Kidney glomerular epithelial cell (primary cell): ENCODE measurements around the gene PTH1R.

Experiments used
- DNase-seq: peaks from one replicate; lab custom pipeline; 2025; lab: John Stamatoyannopoulos, UW

Gene PTH1R

GRCh38 chr3:46864061-46864881 lies 13.2 kb upstream of the PTH1R start:
- DNase-seq = no peak

DNA sequence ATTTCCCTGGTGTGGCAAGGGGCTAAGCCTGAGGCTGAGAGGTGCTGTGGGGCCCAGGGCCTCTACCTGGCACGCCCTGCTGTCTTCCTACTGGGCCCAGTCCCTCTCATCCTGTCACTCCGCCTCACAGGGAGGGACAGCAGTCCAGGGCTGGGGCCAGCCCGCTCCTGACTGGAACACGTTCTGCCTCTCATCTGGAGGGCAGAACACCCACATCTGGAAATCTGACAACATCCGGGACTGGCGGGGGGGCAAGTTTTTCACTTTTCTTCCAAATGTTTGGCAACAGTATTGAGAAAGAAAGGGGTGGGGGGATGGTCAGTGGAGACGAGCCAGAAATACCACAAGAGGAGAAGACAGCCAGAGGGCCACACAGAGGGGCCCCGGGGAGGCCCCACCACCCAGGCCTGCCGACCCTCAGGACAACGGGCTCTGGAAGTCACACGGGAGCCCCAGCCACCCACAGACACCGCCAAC lies 12.5 kb upstream of the PTH1R start:
- no peak for DNase-seq

DNA sequence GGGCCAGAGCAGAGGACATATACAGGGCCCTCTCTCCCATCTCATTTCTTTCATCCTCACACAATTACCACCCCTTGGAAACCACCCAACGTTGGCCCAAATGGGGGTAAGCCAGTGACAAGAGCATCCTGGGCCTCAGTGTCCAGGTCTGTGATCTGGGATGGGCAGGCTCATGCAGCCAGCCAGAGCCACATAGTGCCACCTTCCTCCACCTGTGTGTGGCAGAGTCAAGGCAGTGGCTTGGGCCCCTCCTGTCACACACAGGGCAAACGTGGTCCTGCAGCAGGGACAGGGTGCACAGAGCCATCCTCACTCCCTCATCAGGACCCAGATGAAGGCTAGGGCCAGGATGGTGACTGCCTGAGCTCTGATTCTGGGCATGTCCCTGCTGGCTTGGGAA lies 12.0 kb upstream of the PTH1R start:
- DNase-seq = no peak

GRCh38 chr3:46866032-46866595 lies 11.4 kb upstream of the PTH1R start:
- no peak for DNase-seq

DNA sequence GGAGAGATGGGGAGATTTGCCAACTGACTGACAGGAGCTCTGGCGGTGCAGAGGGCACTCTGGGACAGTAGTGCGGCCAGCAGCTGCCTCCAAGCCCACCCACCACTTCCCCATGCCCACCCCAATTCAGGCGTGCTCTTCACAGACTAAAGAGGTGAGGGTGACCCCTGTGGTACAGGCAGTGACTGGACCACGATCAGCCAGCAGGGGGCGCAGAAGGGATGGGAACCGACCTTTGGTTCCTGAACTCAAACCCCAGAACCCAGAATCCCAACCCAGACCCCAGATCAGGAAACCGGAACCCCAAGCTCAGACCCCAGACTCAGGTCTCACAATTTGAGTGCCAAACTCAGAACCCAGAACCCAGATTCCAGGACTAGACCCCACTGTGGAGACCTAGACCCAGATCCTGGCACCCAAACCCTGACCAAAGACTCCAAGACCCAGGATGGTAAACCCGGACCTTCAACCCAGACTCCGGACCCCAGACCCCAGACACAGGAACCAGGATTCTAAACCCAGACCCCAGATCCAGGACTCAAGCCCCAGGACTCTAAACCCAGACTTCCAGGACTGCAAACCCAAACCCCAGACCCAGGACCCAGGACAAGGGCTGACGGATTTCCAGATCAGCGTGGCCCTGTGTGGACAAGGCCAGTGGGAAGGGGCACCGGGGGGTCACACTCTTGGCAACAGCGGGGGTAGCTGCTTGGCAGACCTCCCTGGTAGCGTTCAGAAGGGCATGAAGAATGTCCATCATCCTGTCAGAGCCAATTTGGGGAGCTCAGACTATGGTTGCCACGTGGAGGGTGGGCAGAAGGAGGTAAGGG lies 10.6 kb upstream of the PTH1R start:
- peak; percentile 26 for DNase-seq

- no peak for DNase-seq
These were observed 10.0 kb upstream of the PTH1R start for GRCh38 chr3:46867550-46867898.

- DNase-seq = no peak
These were observed 9.2 kb upstream of the PTH1R start for GRCh38 chr3:46868287-46868686.

DNA sequence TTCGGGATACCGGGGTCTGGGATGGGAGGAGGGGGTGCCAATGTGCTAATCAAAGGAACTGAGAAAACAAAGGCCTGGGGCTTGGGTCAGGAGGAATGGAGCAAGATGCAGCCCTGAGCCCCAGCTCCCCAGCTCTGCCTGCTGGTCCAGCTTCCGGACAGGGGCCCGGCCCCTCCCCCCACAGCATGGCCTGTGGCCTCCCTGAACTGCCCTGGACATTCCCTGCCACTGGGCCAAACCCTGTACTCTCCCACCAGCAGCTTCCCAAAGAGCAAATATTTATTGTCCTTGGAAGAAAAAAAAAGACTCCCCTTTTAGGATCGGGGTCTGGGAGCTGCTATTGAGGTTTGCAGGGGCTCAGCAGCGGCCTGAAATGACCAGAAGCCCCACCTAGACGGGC lies 8.6 kb upstream of the PTH1R start:
- no peak for DNase-seq

DNA sequence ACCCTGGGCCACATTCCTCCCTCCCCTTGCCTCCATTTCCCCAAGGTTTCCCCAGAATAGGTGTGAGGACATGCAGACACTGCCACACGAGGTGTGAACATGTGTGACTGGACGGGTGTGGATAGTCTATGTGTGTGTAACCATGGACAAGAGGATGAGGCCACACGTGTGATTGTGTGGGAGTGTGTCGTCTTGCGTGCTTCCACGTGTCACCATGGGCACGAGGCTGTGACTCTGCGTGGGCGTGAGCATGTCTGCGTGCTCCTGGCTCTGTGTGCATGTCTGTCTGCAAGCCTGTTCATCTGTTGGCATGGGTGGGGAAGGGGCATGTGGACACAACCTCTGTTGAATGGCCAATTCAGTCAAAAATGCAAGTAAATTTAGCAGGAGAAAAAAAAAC lies 8.1 kb upstream of the PTH1R start:
- DNase-seq = no peak

DNA sequence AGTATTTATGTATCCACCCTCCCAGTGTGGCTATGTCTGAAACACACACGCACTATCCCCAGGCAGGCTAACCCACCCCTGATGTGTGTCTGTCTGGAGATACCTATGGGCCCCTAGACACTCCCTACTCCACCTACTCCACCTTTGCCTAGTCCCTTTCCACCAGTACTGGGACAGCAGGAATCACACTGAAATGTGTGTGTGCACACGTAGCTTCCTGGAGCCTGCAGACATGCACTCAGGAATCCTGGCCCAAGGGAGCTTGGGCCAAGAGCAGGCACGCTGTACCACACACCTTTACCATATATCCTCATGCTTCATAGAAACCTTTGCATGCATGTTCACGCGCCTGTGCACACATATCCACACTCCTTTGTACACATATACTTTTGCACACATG lies 6.9 kb upstream of the PTH1R start:
- no peak for DNase-seq

GRCh38 chr3:46871222-46871621 lies 6.3 kb upstream of the PTH1R start:
- no peak for DNase-seq

DNA sequence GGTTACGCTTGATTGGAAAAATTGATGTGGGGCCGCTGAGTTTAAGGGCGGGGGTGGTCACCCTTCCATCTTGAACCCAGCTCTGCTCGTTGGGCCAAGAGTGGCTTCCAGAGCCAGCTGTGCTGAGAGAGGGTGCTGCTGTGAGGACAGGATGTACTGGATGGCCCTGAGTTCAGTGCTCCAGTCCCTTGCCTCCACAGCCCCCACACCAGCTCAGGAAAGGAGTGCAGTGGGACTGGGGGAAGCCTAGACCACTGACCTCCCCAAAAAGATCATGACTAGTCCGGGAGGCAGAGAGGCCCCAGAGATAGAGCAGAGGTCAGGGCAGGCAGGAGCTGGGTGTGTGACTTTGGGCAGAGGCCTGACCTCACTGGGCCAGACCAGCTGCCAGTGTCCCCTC lies 4.0 kb upstream of the PTH1R start:
- DNase-seq = no peak

- no peak for DNase-seq
These were observed 3.1 kb upstream of the PTH1R start for GRCh38 chr3:46874430-46874829.

DNA sequence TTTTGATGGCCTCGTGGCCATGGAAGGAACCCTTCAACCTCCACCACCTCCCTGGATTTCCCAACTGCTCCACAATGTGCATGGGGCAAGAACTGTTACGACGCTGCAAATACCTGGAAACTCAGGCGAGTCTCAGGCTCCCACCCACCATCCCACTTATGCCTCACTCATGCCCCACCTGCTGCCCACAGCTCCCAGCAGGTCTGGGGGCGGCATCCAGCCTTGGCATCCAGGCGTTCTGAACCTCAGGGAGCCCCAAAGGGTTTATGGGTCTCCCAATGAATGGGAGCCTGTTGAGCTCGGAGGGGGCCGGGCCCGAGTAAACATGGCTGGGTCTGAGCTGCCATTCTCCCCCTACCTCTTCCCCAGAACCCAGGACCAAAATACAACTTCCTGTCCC lies 2.0 kb upstream of the PTH1R start:
- DNase-seq = no peak

DNA sequence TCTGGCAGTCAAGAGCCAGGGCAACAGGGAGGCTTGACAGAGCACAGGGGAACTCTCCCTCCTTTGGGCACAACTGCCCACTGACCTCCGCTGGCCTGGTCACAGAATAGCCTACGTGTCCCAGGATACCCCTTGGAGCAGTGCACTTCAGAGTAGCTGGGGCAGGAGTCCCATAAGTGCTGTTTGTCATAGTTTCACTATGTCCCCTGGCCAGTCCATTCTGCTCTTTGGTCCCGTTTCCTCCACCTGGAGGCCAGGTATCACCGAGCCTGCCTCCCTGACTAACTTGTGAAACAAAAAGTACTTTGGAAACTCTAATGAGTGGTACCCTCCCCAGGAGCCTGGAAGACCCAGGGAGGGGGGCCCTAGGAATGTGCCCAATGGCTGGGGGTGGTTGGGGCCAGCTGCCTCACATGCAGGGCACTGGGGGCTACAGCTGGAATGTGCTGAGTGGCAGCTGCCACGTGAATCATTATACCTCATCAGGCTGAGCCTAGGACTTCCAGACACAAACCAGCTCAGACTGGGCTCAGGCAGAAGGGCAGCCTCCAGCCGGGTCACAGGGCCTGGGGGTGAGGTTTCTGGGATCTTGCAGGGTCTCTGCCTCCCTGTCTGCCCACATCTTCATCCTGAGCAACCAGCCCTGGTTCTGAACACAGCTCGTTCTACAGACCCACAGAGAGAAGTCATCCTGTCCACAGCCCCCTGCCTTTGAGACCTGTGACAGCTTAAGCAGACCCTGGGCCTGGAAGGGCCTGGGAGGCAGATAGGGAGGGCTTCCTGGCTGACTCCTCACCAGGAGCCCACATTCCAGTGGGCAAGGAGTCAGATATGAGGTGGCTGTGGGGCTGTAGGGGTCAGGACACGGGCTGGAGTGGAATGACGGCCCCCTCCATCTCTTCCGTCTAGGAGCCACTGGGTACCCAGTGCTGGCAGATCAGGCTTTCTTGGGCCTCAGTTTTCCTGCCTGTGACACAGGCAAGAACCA lies 914 bp upstream of the PTH1R start:
- DNase-seq = no peak

GRCh38 chr3:46878781-46879436 lies 1.4 kb downstream of the PTH1R start:
- DNase-seq = no peak

DNA sequence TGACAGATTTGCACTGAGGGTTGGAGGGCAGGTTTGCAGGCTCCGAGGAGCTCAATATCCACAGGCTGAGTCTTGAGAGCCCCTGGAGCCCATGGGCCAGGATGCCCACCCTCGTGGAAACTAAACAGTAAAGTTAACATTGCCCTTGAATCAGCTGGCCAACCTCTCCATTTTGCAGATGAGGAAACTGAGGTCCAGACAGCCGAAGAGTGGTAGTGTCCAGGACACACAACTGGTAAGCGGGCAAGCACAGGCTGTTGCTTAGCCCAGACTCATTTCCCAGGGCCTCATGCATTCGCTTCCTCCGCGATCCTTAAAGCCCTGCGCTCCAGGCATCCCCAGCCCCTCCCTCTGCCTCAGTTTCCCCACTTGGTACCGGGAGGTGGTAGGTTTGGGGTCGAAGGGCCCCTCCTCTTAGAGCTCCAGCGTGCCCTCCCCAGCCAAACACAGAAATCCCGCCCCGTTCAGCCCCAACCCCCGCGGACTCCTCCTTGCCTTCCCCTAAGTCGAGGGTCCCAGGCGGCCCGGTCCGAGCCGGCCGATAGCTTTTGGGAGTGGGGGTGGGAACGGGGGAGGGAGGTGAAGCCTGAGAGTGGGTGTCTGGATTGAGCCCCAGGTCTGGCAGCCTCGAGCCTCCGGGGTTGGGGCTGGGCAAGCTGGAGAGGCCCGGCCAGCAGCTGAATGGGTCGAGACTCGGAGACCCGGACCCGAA lies 3.5 kb downstream of the PTH1R start:
- DNase-seq = no peak

- no peak for DNase-seq
These were observed 4.3 kb downstream of the PTH1R start for GRCh38 chr3:46881596-46882376.

GRCh38 chr3:46882377-46883053 lies 5.0 kb downstream of the PTH1R start:
- DNase-seq = no peak
